IMR-90 (cell line): ENCODE results near the gene EDARADD. TPM values are rescaled to one million over a fixed set of nuclear protein-coding genes. Genes with fewer than 3 reads are reported as not detected.
"Not testable (repeated sequence)": the region's sequence is repeated elsewhere in the genome, so short reads cannot be mapped to it uniquely, and the experiment has no call there.

Experiments
- ATAC-seq: fragments of 200-7000 bp; cut with Tn5 transposase; 2 replicates; pipeline ENCODE4 v1.9.1; 2020; ENCODE audit warnings: low read depth, mild to moderate bottlenecking, moderate library complexity
- BruUV-seq: library from RNA; stranded (reverse); fragments of 400-500 nt; replicated peaks from 2 replicates; lab custom pipeline; 2021; lab: Mats Ljungman, UMichigan
- CTCF ChIA-PET: fragments of 300-600 bp; formaldehyde crosslinking; extraction: SDS; loops from one replicate; lab custom pipeline; 2021; ENCODE audit warnings: antibody characterized with exemption; lab: Yijun Ruan, JAX
- POLR2A ChIA-PET: fragments of 300-600 bp; sonication (Branson Sonifier 250); formaldehyde crosslinking; loops from one replicate; lab custom pipeline; 2022; ENCODE audit warnings: antibody characterized with exemption; ENCODE audit not compliant: unreplicated experiment; lab: Charles Lee
- DNase-seq: peaks from one replicate; pipeline ENCODE4 v3.0.0; 2013
- H2AFZ ChIP-seq: replicated peaks from 2 replicates; pipeline ENCODE3; 2013; ENCODE audit warnings: low read length, mild to moderate bottlenecking; ENCODE audit not compliant: poor library complexity
- H2AK5ac ChIP-seq: 2 replicates; pipeline ENCODE4 v1.6.1; 2013; ENCODE audit warnings: low read depth, low read length, inconsistent platforms
- H2AK9ac ChIP-seq: replicated peaks from 2 replicates; pipeline ENCODE3; 2013; ENCODE audit warnings: mild to moderate bottlenecking, low read depth, low read length, moderate library complexity; ENCODE audit not compliant: poor library complexity
- H2BK120ac ChIP-seq: 2 replicates; pipeline ENCODE4 v1.6.1; 2013; ENCODE audit warnings: low read depth, low read length, inconsistent platforms
- H2BK15ac ChIP-seq: 3 replicates; pipeline ENCODE4 v1.6.1; 2013; ENCODE audit warnings: low read depth, low read length, inconsistent platforms
- H2BK20ac ChIP-seq: 2 replicates; pipeline ENCODE4 v1.6.1; 2013; ENCODE audit warnings: low read depth, mild to moderate bottlenecking, inconsistent platforms, low read length, moderate library complexity
- H2BK5ac ChIP-seq: 2 replicates; pipeline ENCODE4 v1.6.1; 2013; ENCODE audit warnings: mild to moderate bottlenecking, low read depth, low read length, inconsistent platforms; ENCODE audit not compliant: poor library complexity, severe bottlenecking
- H3K14ac ChIP-seq: replicated peaks from 2 replicates; pipeline ENCODE4 v1.6.1; 2013; ENCODE audit warnings: low read depth, low read length, inconsistent platforms
- H3K18ac ChIP-seq: 2 replicates; pipeline ENCODE4 v1.6.1; 2013; ENCODE audit warnings: low read depth, low read length, control low read depth
- H3K23ac ChIP-seq: 2 replicates; pipeline ENCODE4 v1.6.1; 2013; ENCODE audit warnings: low read depth, low read length, inconsistent platforms
- H3K27ac ChIP-seq: 2 replicates; pipeline ENCODE4 v1.5.1; 2013; ENCODE audit warnings: mild to moderate bottlenecking, control low read depth, low read length; ENCODE audit not compliant: insufficient read depth
- H3K27me3 ChIP-seq: 2 replicates; pipeline ENCODE4 v1.6.1; 2013; ENCODE audit warnings: low read length; ENCODE audit not compliant: control insufficient read depth, insufficient read depth
- H3K36me3 ChIP-seq: 2 replicates; pipeline ENCODE4 v1.6.1; 2013; ENCODE audit warnings: low read length, mixed read lengths; ENCODE audit not compliant: control insufficient read depth, insufficient read depth
- H3K4ac ChIP-seq: 2 replicates; pipeline ENCODE4 v1.6.1; 2013; ENCODE audit warnings: low read depth, low read length, inconsistent platforms
- H3K4me1 ChIP-seq: 2 replicates; pipeline ENCODE4 v1.6.1; 2013; ENCODE audit warnings: low read length, mixed read lengths; ENCODE audit not compliant: control insufficient read depth, insufficient read depth
- H3K4me2 ChIP-seq: 2 replicates; pipeline ENCODE4 v1.6.1; 2013; ENCODE audit warnings: low read depth, mild to moderate bottlenecking, control low read depth, low read length, moderate library complexity
- H3K4me3 ChIP-seq: 2 replicates; pipeline ENCODE4 v1.5.1; 2013; ENCODE audit warnings: low read depth, mild to moderate bottlenecking, control low read depth, low read length, moderate library complexity; ENCODE audit not compliant: insufficient read depth
- H3K56ac ChIP-seq: 2 replicates; pipeline ENCODE4 v1.6.1; 2013; ENCODE audit warnings: low read length, inconsistent platforms; ENCODE audit not compliant: insufficient read depth; ENCODE audit errors: extremely low read depth
- H3K79me1 ChIP-seq, 2 experiments: 2 replicates each; pipeline ENCODE4 v1.6.1; 2013; ENCODE audit warnings: low read length in 2 of 2, inconsistent platforms in 1 of 2, low read depth in 1 of 2
- H3K9ac ChIP-seq: 2 replicates; pipeline ENCODE4 v1.6.1; 2013; ENCODE audit warnings: low read depth, low read length, control low read depth
- H3K9me1 ChIP-seq: 2 replicates; pipeline ENCODE4 v1.6.1; 2013; ENCODE audit warnings: low read length, inconsistent platforms; ENCODE audit not compliant: insufficient read depth
- H3K9me3 ChIP-seq: 2 replicates; pipeline ENCODE4 v1.6.1; 2013; ENCODE audit warnings: low read length; ENCODE audit not compliant: control insufficient read depth, insufficient read depth
- H4K20me1 ChIP-seq: 2 replicates; pipeline ENCODE4 v1.6.1; 2013; ENCODE audit warnings: low read length, inconsistent platforms; ENCODE audit not compliant: insufficient read depth
- H4K5ac ChIP-seq: 2 replicates; pipeline ENCODE4 v1.6.1; 2013; ENCODE audit warnings: mild to moderate bottlenecking, low read depth, low read length, control low read depth
- H4K8ac ChIP-seq, 2 experiments: 2 replicates each; pipeline ENCODE4 v1.6.1; 2013; ENCODE audit warnings: low read depth in 2 of 2, low read length in 2 of 2, control low read depth in 1 of 2, inconsistent platforms in 1 of 2
- H4K91ac ChIP-seq: 2 replicates; pipeline ENCODE4 v1.6.1; 2013; ENCODE audit warnings: low read depth, low read length, inconsistent platforms; ENCODE audit not compliant: insufficient read depth
- WGBS, 2 experiments: methylation state at CpG; one replicate each; pipeline versions ENCODE4 v1.1.5 to v1.1.7; 2013; ENCODE audit warnings: missing lambda C conversion rate in 2 of 2; ENCODE audit not compliant: insufficient read length in 1 of 2; ENCODE audit errors: extremely low coverage in 2 of 2; 5-methylcytosine and 5-hydroxymethylcytosine counted together
- dilution Hi-C: fragments of 300-500 bp; cut with HindIII; formaldehyde crosslinking; loops from one replicate; pipeline ENCODE4 v1.14.3; 2018; ENCODE audit warnings: low sequenced_read_pairs; ENCODE audit not compliant: unreplicated experiment
- in situ Hi-C: fragments of 300-500 bp; cut with MboI; formaldehyde crosslinking; loops from 3 replicates; pipeline ENCODE4 v1.14.3; 2019; ENCODE audit warnings: low sequenced_read_pairs, inconsistent platforms, mixed read lengths
- intact Hi-C: fragments of 100-400 bp; cut with micrococcal nuclease; formaldehyde crosslinking; loops from 2 replicates; pipeline ENCODE4 v1.10.0; 2022
- polyA plus RNA-seq, 3 experiments: library from polyadenylated mRNA; depleted of rRNA; stranded (reverse); fragments of >200 nt; gene quantifications; 2 replicates each; pipeline ENCODE4 v1.2.3, GENCODE V29; 2012; ENCODE audit warnings: low replicate concordance in 1 of 3
- total RNA-seq: library from RNA; depleted of rRNA; stranded (reverse); fragments of >200 nt; gene quantifications from 2 replicates; pipeline ENCODE4 v1.2.3, GENCODE V29; 2012

EDARADD gene
- total and polyA plus RNA-seq, 2 of the 4 experiments (the other 2 are of a cell fraction), result not detected

- H3K9me1 ChIP-seq, in situ Hi-C loops, CTCF ChIA-PET, intact Hi-C loops, DNase-seq, H4K20me1 ChIP-seq, dilution Hi-C loops, H2BK5ac ChIP-seq, H3K56ac ChIP-seq, H3K79me1 ChIP-seq, H3K4me2 ChIP-seq, H3K18ac ChIP-seq, H2AK9ac ChIP-seq, H3K4ac ChIP-seq, H3K4me3 ChIP-seq, H2BK20ac ChIP-seq, BruUV-seq, H3K27ac ChIP-seq, H2AK5ac ChIP-seq, H2BK15ac ChIP-seq, H4K8ac ChIP-seq, POLR2A ChIA-PET, H4K91ac ChIP-seq, H3K14ac ChIP-seq, H3K9ac ChIP-seq, ATAC-seq, H3K36me3 ChIP-seq, H3K4me1 ChIP-seq, H3K27me3 ChIP-seq, H3K9me3 ChIP-seq, H4K5ac ChIP-seq, H2BK120ac ChIP-seq, H3K23ac ChIP-seq, H2AFZ ChIP-seq: not testable (repeated sequence)
- WGBS, 2 experiments, result 95% methylated on average over 3 of the region's 12 CpGs; no CpG with 5 or more reads in 1 of the 2 experiments
These were observed 27.4 kb upstream of the EDARADD start for GRCh38 chr1:236366681-236367080.
